Measurements from ENCODE around the gene CDC25B. TPM values are rescaled to one million over a fixed set of nuclear protein-coding genes. Genes with fewer than 3 reads are reported as not detected.

CDC25B gene
- total RNA-seq, 1 donor = 51.0 TPM

- peak overlapping the region; percentile 88 for H3K4me3 ChIP-seq (ENCODE audit: low read depth, low read length)
- no peak for DNase-seq (ENCODE audit: low read depth)
- TF ChIP-seq, protein P1, sequence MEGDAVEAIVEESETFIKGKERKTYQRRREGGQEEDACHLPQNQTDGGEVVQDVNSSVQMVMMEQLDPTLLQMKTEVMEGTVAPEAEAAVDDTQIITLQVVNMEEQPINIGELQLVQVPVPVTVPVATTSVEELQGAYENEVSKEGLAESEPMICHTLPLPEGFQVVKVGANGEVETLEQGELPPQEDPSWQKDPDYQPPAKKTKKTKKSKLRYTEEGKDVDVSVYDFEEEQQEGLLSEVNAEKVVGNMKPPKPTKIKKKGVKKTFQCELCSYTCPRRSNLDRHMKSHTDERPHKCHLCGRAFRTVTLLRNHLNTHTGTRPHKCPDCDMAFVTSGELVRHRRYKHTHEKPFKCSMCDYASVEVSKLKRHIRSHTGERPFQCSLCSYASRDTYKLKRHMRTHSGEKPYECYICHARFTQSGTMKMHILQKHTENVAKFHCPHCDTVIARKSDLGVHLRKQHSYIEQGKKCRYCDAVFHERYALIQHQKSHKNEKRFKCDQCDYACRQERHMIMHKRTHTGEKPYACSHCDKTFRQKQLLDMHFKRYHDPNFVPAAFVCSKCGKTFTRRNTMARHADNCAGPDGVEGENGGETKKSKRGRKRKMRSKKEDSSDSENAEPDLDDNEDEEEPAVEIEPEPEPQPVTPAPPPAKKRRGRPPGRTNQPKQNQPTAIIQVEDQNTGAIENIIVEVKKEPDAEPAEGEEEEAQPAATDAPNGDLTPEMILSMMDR (IDR thresholded peaks at IDR 0.05; ENCODE audit: insufficient read depth, low read length) = no peak
These were observed 23.4 kb downstream of the CDC25B start for GRCh38 chr20:3819411-3820047.

- TF ChIP-seq, protein P1 (IDR thresholded peaks at IDR 0.05; ENCODE audit: insufficient read depth, low read length) = peak; percentile 66
- H3K4me3 ChIP-seq (ENCODE audit: low read depth, low read length) = peak within 1 kb of the TSS; percentile 88
- peak; percentile 97 for DNase-seq (ENCODE audit: low read depth)
These were observed 24.2 kb downstream of the CDC25B start, which contains the start of gene AP5S1 for GRCh38 chr20:3820048-3820900. Gene AP5S1 (plus strand): TSS chr20:3820547. CDS start chr20:3822118, 1,571 bp downstream.

DNA sequence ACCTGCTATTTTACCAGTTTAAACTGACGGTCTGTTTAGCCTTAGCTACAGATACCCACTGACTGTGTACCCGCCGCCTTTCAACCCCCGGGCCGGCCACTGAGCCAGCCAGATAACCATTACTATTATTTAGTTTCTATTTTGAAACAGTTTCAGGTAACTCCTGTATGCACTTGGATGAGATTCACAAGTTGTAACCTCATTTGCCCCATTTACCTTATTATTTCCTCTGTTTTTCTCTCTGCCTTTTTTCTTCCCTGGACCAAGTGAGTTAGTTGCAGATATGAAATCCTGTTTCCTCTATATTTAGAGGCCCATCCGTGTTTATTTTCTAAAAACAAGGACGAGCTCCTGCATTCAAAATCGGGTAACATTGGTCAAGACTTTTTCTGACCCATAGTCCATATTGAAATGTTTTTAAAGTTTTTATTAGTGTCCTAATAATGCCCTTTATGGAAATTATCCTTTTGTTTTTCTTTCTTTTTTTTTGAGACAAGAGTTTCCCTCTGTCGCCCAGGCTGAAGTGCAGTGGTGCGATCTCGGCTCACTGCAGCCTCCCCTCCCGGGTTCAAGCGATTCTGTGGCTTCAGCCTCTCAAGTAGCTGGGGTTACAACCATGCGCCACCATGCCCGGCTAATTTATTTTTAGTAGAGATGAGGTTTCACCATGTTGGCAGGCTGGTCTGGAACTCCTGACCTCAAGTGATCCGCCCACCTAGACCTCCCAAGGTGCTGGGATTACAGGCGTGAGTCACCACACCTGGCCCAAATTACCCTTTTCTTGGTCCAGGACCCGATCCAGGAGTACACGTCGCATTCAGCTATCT, 25.0 kb downstream of the CDC25B start:
- H3K4me3 ChIP-seq (ENCODE audit: low read depth, low read length) = peak overlapping the region; percentile 88
- no peak for DNase-seq (ENCODE audit: low read depth)
- TF ChIP-seq, protein P1 (IDR thresholded peaks at IDR 0.05; ENCODE audit: insufficient read depth, low read length) = no peak

DNA sequence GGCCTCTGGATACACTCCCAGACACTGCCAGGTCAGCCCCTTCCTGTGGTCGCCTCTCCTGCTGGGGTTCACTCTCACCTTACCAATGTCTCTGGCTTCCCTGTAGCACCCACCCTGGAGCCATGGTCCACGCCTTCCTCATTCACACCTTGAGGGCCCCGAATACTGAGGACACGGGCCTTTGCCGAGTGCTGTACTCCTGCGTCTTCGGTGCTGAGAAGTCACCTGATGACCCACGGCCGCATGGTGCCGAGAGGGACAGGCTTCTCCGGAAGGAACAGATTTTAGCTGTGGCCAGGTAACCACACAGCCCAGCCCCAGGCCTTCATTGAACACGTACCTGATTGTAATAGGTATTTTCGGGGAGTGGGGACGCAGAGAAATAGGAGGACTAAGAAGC, 25.9 kb downstream of the CDC25B start:
- H3K4me3 ChIP-seq (ENCODE audit: low read depth, low read length) = no peak overlapping the region
- TF ChIP-seq, protein P1 (IDR thresholded peaks at IDR 0.05; ENCODE audit: insufficient read depth, low read length) = no peak
- DNase-seq (ENCODE audit: low read depth) = no peak

DNA sequence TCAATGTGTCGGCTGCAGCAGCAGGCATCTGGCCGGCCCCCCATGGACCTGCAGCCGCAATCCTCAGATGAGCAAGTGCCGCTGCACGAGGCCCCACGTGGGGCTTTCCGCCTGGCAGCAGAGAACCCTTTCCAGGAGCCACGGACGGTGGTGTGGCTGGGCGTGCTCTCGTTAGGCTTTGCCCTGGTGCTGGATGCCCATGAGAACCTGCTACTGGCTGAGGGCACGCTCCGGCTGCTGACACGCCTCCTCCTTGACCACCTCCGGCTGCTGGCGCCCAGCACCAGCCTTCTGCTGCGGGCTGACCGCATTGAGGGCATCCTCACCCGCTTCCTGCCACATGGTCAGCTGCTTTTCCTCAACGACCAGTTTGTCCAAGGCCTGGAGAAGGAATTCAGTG, 27.8 kb downstream of the CDC25B start:
- DNase-seq (ENCODE audit: low read depth) = no peak
- H3K4me3 ChIP-seq (ENCODE audit: low read depth, low read length) = no peak overlapping the region
- TF ChIP-seq, protein P1 (IDR thresholded peaks at IDR 0.05; ENCODE audit: insufficient read depth, low read length) = no peak

DNA sequence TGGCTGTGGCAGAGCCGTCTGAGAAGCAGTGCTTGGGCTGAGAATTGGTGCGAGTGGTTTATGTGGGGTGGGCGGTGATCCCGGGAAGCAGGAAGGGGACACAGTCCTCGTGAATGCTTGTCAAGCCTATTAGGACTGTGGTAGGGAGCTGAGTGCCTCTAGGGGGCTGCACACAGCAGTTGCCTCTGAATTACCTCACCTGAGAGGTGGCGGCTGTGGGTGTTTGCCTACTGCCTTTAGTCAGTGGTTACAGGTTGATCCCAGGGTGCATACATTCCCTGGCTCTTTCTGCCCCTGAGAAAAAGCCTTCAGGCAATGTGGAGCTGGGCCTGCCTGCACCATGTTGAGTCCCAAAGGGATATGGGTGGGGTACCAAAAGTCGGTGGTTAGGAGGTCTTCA, 29.4 kb downstream of the CDC25B start:
- no peak for DNase-seq (ENCODE audit: low read depth)
- H3K4me3 ChIP-seq (ENCODE audit: low read depth, low read length) = no peak overlapping the region
- TF ChIP-seq, protein P1 (IDR thresholded peaks at IDR 0.05; ENCODE audit: insufficient read depth, low read length) = no peak

Data from fibroblast of the aortic adventitia (primary cell).